Measurements from ENCODE around the gene RPL14. TPM values are rescaled to one million over a fixed set of nuclear protein-coding genes. Genes with fewer than 3 reads are reported as not detected.

Gene RPL14
- total and polyA plus RNA-seq, 2 of the 13 experiments (the other 11 are each of a cell fraction or from before 2014, with no cell fraction given), result 502 to 1,291 TPM

- TF ChIP-seq ZNF790 (CRISPR knock-in tag; IDR thresholded peaks at IDR 0.05; ENCODE audit: borderline replicate concordance) (no peak), RERE (CRISPR knock-in tag; IDR thresholded peaks at IDR 0.05; ENCODE audit: low read depth) (0 out of 2 replicates have a peak, but pooled peaks have one; percentile 17), NFRKB (IDR thresholded peaks at IDR 0.05) (peak; percentile 86), NR0B2 (CRISPR knock-in tag; IDR thresholded peaks at IDR 0.05) (0 out of 2 replicates have a peak, but pooled peaks have one; percentile 2), ATF4 (CRISPR knock-in tag; IDR thresholded peaks at IDR 0.05) (no peak; a peak in 1 of 4 replicates), PHF8 (CRISPR knock-in tag; IDR thresholded peaks at IDR 0.05) (peak; percentile 86), PCBP1 (IDR thresholded peaks at IDR 0.05; ENCODE audit: borderline replicate concordance, low read depth, low read length) (no peak), ZNF572 (CRISPR knock-in tag; IDR thresholded peaks at IDR 0.05) (no peak), HNRNPL (IDR thresholded peaks at IDR 0.05; ENCODE audit: low read depth, low read length) (no peak), REST (IDR thresholded peaks at IDR 0.05; ENCODE audit: borderline replicate concordance in 1 of 2, low read depth in 1 of 2, low read length in 2 of 2) (no peak), ZNF562 (CRISPR knock-in tag; IDR thresholded peaks at IDR 0.05; ENCODE audit: borderline replicate concordance) (no peak), ZNF530 (CRISPR knock-in tag; IDR thresholded peaks at IDR 0.05; ENCODE audit: low read depth) (no peak), ZNF143 (CRISPR knock-in tag; IDR thresholded peaks at IDR 0.05) (peak; percentile 42; the same call in 1 of the 2 replicates), LCORL (IDR thresholded peaks at IDR 0.05) (no peak), LCORL (CRISPR knock-in tag; IDR thresholded peaks at IDR 0.05) (peak; percentile 68), ETV5 (CRISPR knock-in tag; IDR thresholded peaks at IDR 0.05; ENCODE audit: borderline replicate concordance) (peak; percentile 22; the same call in 1 of the 2 replicates), ZNF160 (CRISPR knock-in tag; IDR thresholded peaks at IDR 0.05) (peak; percentile 21; the same call in 1 of the 2 replicates), ZNF570 (CRISPR knock-in tag; IDR thresholded peaks at IDR 0.05; ENCODE audit: borderline replicate concordance) (no peak), BCL6 (CRISPR knock-in tag; IDR thresholded peaks at IDR 0.05) (no peak)
Observed at GRCh38 chr3:40452876-40453730, 4.0 kb upstream of the RPL14 start (continued).
